Measurements from ENCODE around the gene ATP6V0A4.
"Not testable (repeated sequence)": the region's sequence is repeated elsewhere in the genome, so short reads cannot be mapped to it uniquely, and the experiment has no call there.

ATP6V0A4 gene

GRCh38 chr7:138802706-138803105, 4.7 kb upstream of the ATP6V0A4 start:
- Histone ChIP-seq H3K36me3 (no peaks in the 10 kb centered on the region), H3K27me3 (ENCODE audit: insufficient read depth, low read depth, severe bottlenecking) (no peaks in the 10 kb centered on the region), H3K9me3 (ENCODE audit: severe bottlenecking) (no peaks in the 10 kb centered on the region), H3K27ac (no peak overlapping the region), H3K4me3 (ENCODE audit: low read depth, low read length) (no peak overlapping the region)
- no peak for TF ChIP-seq CTCF (IDR thresholded peaks at IDR 0.05; ENCODE audit: low read depth, low read length)
- DNase-seq, result no peak

GRCh38 chr7:138801256-138801655, 3.3 kb upstream of the ATP6V0A4 start:
- no peak overlapping the region for H3K27ac ChIP-seq
- TF ChIP-seq CTCF (IDR thresholded peaks at IDR 0.05; ENCODE audit: low read depth, low read length), result no peak
- no peak for DNase-seq
- no peaks in the 10 kb centered on the region for H3K9me3 ChIP-seq (ENCODE audit: severe bottlenecking)
- H3K27me3 ChIP-seq (ENCODE audit: insufficient read depth, low read depth, severe bottlenecking), result no peaks in the 10 kb centered on the region
- no peak overlapping the region for H3K4me3 ChIP-seq (ENCODE audit: low read depth, low read length)
- no peaks in the 10 kb centered on the region for H3K36me3 ChIP-seq

- H3K27ac ChIP-seq, result no peak overlapping the region
- H3K4me3 ChIP-seq (ENCODE audit: low read depth, low read length), result no peak overlapping the region
- no peak for DNase-seq
- no peaks in the 10 kb centered on the region for H3K9me3 ChIP-seq (ENCODE audit: severe bottlenecking)
- TF ChIP-seq CTCF (IDR thresholded peaks at IDR 0.05; ENCODE audit: low read depth, low read length), result no peak
- no peaks in the 10 kb centered on the region for H3K36me3 ChIP-seq
- H3K27me3 ChIP-seq (ENCODE audit: insufficient read depth, low read depth, severe bottlenecking), result no peaks in the 10 kb centered on the region
Observed at GRCh38 chr7:138799336-138800000, 1.5 kb upstream of the ATP6V0A4 start.

GRCh38 chr7:138798836-138799235, 840 bp upstream of the ATP6V0A4 start:
- Histone ChIP-seq H3K4me3 (ENCODE audit: low read depth, low read length) (no peak overlapping the region), H3K27ac (no peak overlapping the region), H3K27me3 (ENCODE audit: insufficient read depth, low read depth, severe bottlenecking) (no peaks in the 10 kb centered on the region), H3K9me3 (ENCODE audit: severe bottlenecking) (no peaks in the 10 kb centered on the region), H3K36me3 (no peaks in the 10 kb centered on the region)
- no peak for TF ChIP-seq CTCF (IDR thresholded peaks at IDR 0.05; ENCODE audit: low read depth, low read length)
- DNase-seq, result no peak

GRCh38 chr7:138797046-138797445, 950 bp downstream of the ATP6V0A4 start:
- H3K27me3 ChIP-seq (ENCODE audit: insufficient read depth, low read depth, severe bottlenecking); H3K4me3 ChIP-seq (ENCODE audit: low read depth, low read length); H3K27ac ChIP-seq; DNase-seq; H3K9me3 ChIP-seq (ENCODE audit: severe bottlenecking); H3K36me3 ChIP-seq: not testable (repeated sequence)

- no peaks in the 10 kb centered on the region for H3K36me3 ChIP-seq
- no peaks in the 10 kb centered on the region for H3K9me3 ChIP-seq (ENCODE audit: severe bottlenecking)
- H3K27ac ChIP-seq, result no peak overlapping the region
- no peak overlapping the region for H3K4me3 ChIP-seq (ENCODE audit: low read depth, low read length)
- no peaks in the 10 kb centered on the region for H3K27me3 ChIP-seq (ENCODE audit: insufficient read depth, low read depth, severe bottlenecking)
- TF ChIP-seq CTCF (IDR thresholded peaks at IDR 0.05; ENCODE audit: low read depth, low read length), result no peak
- DNase-seq, result no peak
Observed at GRCh38 chr7:138796038-138796615, 1.9 kb downstream of the ATP6V0A4 start.

Measured in WERI-Rb-1 (cell line).